Tongue (tissue), 3 donors: Measurements from ENCODE around the gene SELENOH. TPM values are rescaled to one million over a fixed set of nuclear protein-coding genes. Genes with fewer than 3 reads are reported as not detected.

Experiments used
- DNase-seq: peaks from one replicate; pipeline ENCODE4 v3.0.0-alpha.2; 2015
- small RNA-seq: library from RNA; depleted of rRNA; stranded (forward); fragments of <200 nt; gene quantifications from one replicate; pipeline ENCODE3, GENCODE V24; 2014; ENCODE audit warnings: low replicate concordance
- total RNA-seq: library from RNA; depleted of rRNA; stranded (reverse); fragments of >200 nt; gene quantifications from one replicate; pipeline ENCODE4 v1.2.3, GENCODE V29; 2014

SELENOH gene
- total RNA-seq, 1 donor from 2014 or later: 73.2 TPM

GRCh38 chr11:57781529-57781943, 40.2 kb downstream of the SELENOH start:
- peak; percentile 60 for DNase-seq

- DNase-seq: no peak
These were observed 43.8 kb downstream of the SELENOH start for GRCh38 chr11:57785072-57785471.

- DNase-seq: no peak
These were observed 45.1 kb downstream of the SELENOH start for GRCh38 chr11:57786436-57786835.

- no peak for DNase-seq
These were observed 45.8 kb downstream of the SELENOH start for GRCh38 chr11:57787006-57787604.

DNA sequence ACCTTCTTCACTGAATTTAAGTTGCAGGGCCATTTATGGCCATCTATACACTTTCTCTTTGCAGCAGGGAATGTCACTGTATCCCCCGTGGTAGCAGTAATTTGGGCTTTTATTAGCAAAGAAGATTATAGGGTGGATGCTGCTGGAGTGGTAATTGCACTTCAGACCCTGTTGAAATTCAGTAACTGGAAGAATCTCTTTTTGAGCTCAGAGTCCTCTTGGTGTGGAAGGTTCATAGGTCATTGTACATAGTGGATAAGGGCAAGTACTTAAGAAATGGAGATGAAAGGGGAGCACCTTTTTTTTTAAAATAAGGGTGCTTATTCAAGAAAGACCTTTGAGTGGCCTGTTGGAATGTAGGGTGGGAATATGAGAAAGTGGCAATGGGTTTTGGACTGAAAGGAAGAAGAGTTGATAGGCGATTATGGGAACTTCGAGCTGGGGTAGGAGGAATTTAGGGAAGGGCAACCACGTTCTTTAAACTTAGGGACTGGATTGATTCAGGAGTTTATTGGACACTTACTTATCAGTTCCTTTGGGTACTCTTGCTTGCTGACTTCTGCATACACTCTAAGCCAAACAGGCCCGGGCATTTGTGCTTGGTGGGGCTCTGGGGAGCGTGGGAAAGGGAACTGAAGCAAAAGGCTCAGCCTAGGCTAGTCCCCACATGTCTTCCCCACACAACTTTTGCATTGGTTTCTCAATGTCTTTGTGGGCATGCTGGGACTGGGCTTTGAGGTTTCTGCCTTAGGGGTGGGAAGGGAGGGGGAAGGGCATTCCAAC, 46.8 kb downstream of the SELENOH start:
- DNase-seq: peak; percentile 66

GRCh38 chr11:57788703-57789088, 47.4 kb downstream of the SELENOH start:
- no peak for DNase-seq

DNA sequence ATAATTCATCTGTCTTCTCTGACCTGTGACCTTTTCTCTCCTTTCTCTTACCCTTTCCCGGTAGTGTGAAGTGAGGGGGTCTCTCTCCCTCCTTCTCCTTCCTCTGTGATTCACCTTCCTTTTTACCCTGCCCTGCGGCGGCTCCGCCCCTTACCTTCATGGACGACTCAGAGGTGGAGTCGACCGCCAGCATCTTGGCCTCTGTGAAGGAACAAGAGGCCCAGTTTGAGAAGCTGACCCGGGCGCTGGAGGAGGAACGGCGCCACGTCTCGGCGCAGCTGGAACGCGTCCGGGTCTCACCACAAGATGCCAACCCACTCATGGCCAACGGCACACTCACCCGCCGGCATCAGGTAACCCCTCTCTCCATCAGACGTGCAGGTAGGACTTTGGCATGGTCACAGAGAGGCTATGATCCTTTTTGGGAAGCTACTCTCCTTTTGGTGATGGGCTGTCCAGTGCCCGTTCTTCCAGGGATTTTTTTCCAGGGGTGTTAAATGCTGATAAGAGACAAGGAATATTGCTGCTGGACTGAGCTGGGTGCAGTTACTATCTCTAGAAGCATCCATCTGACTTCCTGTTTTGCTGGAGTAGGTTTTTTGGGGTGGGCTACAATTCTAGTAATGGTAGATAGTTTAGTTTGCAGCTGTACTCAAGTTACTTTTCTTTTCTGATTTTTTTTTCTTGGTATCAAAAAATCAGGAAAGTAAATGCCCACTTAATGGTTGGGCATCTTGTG, 50.2 kb downstream of the SELENOH start:
- no peak for DNase-seq

GRCh38 chr11:57792060-57792541, 50.8 kb downstream of the SELENOH start:
- DNase-seq: no peak

DNA sequence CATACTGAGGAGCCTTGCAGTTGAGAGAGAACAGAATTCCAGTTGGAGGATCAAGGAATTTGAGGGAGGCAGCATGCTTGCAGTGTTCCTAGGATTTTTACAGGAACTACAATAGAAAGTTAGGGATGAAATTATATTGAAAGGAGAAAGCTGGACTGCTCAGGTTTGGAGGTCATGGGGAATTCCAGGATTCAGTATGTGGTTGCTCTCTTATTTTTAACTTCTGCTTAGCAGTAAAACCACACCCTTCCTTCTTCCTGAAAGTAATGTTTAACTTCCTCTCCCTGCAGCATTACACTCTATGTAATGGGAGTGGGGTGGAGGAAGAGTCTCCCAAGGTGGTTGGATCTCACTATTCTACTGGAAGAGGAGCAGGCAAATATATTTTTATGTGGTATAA, 51.6 kb downstream of the SELENOH start:
- DNase-seq: no peak

Small RNA genes lying within 50 kb of the gene (small RNA-seq; reads per million reads assigned to genes)
- gene AP001931.1 (not detected), gene TMX2-CTNND1 (not detected)

Other genes starting within 250 kb of the SELENOH start
- 9.1 TPM for gene SLC43A1, start 225.8 kb upstream of the SELENOH start, total RNA-seq
- 16.8 TPM for gene TIMM10, start 210.7 kb upstream of the SELENOH start, total RNA-seq
- 107 TPM for gene SMTNL1, start 203.9 kb upstream of the SELENOH start, total RNA-seq
- gene UBE2L6, start 173.8 kb upstream of the SELENOH start, total RNA-seq: 12.9 TPM
- 20.8 TPM for gene SERPING1, start 143.8 kb upstream of the SELENOH start, total RNA-seq
- 1.1 TPM for gene YPEL4, start 91.6 kb upstream of the SELENOH start, total RNA-seq
- gene CLP1, start 83.7 kb upstream of the SELENOH start, total RNA-seq: 14.3 TPM
- 29.7 TPM for gene ZDHHC5, start 73.4 kb upstream of the SELENOH start, total RNA-seq
- 11.0 TPM for gene MED19, start 29.3 kb upstream of the SELENOH start, total RNA-seq
- 34.8 TPM for gene TMX2, start 28.9 kb upstream of the SELENOH start, total RNA-seq
- gene BTBD18, start 10.3 kb downstream of the SELENOH start, total RNA-seq: not detected
- 185 TPM for gene CTNND1, start 20.3 kb downstream of the SELENOH start, total RNA-seq